GM06990 (cell line): Measurements from ENCODE around the gene SYNE2.

Source experiments
- DNase-seq: peaks from one replicate; pipeline ENCODE4 v3.0.0-alpha.2; 2011; ENCODE audit not compliant: insufficient read length; ENCODE audit errors: extremely low read depth
- H3K27me3 ChIP-seq: replicated peaks from 2 replicates; pipeline ENCODE4 v1.6.0; 2011; ENCODE audit warnings: low read length; ENCODE audit not compliant: control insufficient read depth, insufficient read depth
- H3K36me3 ChIP-seq: 2 replicates; pipeline ENCODE4 v1.5.1; 2011; ENCODE audit warnings: low read length; ENCODE audit not compliant: control insufficient read depth, insufficient read depth
- H3K4me3 ChIP-seq: replicated peaks from 2 replicates; pipeline ENCODE4 v1.5.1; 2011; ENCODE audit warnings: low read depth, mild to moderate bottlenecking, control low read depth, low read length
- TF ChIP-seq, protein P1 (sequence below): IDR thresholded peaks from 2 replicates; pipeline ENCODE4 v1.5.1; 2011; ENCODE audit warnings: low read length, control low read depth, mild to moderate bottlenecking, inconsistent platforms; ENCODE audit not compliant: insufficient read depth, poor library complexity, severe bottlenecking

The SYNE2 gene

DNA sequence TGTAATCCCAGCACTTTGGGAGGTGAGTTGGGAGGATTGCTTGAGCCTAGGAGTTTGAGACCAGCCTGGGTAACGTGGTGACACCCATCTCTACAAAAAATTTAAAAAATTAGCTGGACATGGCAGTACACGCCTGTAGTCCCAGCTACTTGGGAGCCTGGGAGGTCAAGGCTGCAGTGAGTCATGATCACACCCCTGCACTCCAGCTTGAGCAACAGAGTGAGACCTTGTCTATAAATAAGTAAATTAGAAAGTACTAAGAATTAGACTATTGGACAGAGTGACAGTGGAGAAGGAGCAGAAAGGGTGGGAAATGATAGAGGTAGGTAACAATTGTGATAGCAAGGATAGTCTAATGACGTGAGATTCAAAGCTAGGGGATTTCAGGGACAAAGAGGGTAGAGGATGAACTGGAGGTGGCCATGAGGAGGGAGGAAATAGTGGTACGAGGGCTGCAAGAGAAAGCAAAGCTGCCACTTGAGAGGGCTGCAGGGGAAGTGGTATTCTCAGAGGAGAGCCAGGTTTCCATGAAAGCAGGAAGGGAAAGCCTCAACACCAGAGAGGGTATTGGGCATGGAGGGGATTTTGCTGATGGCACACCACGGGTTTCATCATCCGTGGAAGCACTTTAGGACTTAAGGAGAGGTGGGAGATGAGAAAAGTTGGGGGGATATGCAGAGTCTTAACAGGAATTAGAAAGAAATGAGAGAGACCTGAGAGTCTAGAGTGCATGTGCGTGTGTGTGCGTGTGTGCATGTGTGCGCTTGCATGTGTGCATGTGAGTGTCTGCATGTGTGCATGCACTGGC is 85.6 kb downstream of the SYNE2 start:
- H3K4me3 ChIP-seq = no peak overlapping the region
- DNase-seq = peak; percentile 13
- TF ChIP-seq, protein P1, sequence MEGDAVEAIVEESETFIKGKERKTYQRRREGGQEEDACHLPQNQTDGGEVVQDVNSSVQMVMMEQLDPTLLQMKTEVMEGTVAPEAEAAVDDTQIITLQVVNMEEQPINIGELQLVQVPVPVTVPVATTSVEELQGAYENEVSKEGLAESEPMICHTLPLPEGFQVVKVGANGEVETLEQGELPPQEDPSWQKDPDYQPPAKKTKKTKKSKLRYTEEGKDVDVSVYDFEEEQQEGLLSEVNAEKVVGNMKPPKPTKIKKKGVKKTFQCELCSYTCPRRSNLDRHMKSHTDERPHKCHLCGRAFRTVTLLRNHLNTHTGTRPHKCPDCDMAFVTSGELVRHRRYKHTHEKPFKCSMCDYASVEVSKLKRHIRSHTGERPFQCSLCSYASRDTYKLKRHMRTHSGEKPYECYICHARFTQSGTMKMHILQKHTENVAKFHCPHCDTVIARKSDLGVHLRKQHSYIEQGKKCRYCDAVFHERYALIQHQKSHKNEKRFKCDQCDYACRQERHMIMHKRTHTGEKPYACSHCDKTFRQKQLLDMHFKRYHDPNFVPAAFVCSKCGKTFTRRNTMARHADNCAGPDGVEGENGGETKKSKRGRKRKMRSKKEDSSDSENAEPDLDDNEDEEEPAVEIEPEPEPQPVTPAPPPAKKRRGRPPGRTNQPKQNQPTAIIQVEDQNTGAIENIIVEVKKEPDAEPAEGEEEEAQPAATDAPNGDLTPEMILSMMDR = no peak
- H3K27me3 ChIP-seq = no peaks in the 10 kb centered on the region
- no peaks in the 10 kb centered on the region; the same call in 1 of the 2 replicates for H3K36me3 ChIP-seq

DNA sequence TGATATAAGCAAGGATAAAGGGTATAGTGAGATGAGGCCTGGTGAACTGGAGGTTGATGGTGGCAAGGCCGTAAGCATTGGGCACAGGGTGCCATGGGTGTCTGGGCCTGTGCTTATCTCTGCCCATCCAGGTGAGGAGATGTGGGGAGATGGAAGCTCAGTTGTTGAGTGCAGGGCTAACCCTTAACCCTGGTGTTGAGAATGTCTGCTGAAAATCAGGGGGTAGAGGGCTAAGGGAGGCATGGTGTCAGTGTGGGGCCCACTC is 86.1 kb downstream of the SYNE2 start:
- no peak for DNase-seq
- Histone ChIP-seq H3K36me3 (no peaks in the 10 kb centered on the region; the same call in 1 of the 2 replicates), H3K4me3 (no peak overlapping the region), H3K27me3 (no peaks in the 10 kb centered on the region)
- TF ChIP-seq, protein P1 = no peak

DNA sequence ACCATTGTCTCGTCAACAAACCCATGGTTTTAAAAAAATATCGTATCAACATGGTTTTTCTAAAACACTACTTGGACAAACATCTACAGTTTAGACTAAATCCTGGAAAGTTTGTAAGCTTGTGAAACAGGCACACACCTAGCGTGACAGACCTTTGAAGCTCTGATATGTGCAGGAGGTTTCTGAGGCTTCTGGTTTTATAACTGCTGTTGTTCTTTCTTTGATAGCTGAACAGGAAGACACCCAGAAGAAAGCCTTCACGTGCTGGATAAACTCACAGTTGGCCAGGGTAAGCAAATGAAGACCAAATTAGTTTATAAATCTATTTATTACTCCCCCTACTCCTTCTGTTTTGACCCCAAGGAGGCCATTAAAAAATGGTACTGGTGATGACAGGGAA is 87.6 kb downstream of the SYNE2 start:
- no peaks in the 10 kb centered on the region for H3K27me3 ChIP-seq

DNA sequence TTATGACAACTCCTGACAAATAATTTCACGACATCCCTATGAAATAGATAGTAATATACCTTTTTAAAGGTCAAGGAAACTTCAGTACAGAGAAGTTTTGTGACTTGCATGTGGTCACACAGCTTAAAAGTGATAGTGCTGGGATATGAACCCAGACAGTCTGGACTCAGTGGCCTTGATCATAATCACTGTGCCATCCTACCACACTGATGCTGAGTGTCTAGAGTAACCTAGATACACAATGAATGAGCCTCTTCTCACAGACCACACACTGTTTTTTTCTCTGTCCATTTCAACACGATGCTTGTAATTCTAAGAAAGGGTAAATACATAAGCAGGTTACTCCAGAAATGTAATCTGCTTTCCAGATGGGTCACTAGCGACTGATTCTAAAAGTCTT is 88.2 kb downstream of the SYNE2 start:
- H3K4me3 ChIP-seq = no peak overlapping the region
- TF ChIP-seq, protein P1 = no peak
- H3K36me3 ChIP-seq = no peaks in the 10 kb centered on the region; the same call in 1 of the 2 replicates

More for the DNA sequence above, 87.6 kb downstream of the SYNE2 start:
- TF ChIP-seq, protein P1 = no peak
- DNase-seq = no peak
- Histone ChIP-seq H3K4me3 (no peak overlapping the region), H3K36me3 (no peaks in the 10 kb centered on the region; the same call in 1 of the 2 replicates)

DNA sequence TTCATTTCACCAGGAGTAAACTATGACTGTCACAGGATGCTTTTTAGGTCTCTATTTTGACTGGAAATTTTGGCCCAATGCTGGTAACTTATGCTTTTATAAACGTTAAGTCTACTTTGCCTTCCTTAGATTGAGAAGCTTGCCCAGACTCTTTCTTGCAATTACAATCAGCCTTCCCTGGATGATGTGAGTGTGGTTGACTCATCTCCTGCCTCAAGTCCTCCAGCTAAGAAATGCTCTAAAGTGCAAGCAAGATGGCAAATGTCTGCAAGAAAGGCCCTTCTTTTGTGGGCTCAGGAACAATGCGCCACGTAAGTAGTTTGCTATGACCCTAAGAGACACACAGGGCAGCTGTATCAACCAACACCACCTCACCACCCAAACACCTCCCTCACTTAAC is 96.9 kb downstream of the SYNE2 start:
- TF ChIP-seq, protein P1 = no peak
- DNase-seq = no peak
- H3K27me3 ChIP-seq = no peaks in the 10 kb centered on the region
- H3K4me3 ChIP-seq = no peak overlapping the region
- peaks cover 4% of the 10 kb centered on the region; the same call in 1 of the 2 replicates for H3K36me3 ChIP-seq

More for the DNA sequence above, 88.2 kb downstream of the SYNE2 start:
- DNase-seq = no peak
- no peaks in the 10 kb centered on the region for H3K27me3 ChIP-seq
